HG02798 (cell line): ENCODE data around the gene SLC34A1.
"Not testable (repeated sequence)": the region's sequence is repeated elsewhere in the genome, so short reads cannot be mapped to it uniquely, and the experiment has no call there.

Source experiments
- ATAC-seq: cut with Tn5 transposase; IDR thresholded peaks from one replicate; pipeline ENCODE4 v1.9.1; 2021; ENCODE audit warnings: mild to moderate bottlenecking; ENCODE audit not compliant: unreplicated experiment, poor library complexity

Gene SLC34A1, protein sequence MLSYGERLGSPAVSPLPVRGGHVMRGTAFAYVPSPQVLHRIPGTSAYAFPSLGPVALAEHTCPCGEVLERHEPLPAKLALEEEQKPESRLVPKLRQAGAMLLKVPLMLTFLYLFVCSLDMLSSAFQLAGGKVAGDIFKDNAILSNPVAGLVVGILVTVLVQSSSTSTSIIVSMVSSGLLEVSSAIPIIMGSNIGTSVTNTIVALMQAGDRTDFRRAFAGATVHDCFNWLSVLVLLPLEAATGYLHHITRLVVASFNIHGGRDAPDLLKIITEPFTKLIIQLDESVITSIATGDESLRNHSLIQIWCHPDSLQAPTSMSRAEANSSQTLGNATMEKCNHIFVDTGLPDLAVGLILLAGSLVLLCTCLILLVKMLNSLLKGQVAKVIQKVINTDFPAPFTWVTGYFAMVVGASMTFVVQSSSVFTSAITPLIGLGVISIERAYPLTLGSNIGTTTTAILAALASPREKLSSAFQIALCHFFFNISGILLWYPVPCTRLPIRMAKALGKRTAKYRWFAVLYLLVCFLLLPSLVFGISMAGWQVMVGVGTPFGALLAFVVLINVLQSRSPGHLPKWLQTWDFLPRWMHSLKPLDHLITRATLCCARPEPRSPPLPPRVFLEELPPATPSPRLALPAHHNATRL

GRCh38 chr5:177384134-177384533, at the start of gene SLC34A1:
Gene SLC34A1, plus strand, starts transcription at chr5:177384434. Its CDS starts 1,308 bp downstream, at chr5:177385742.
- no peak for ATAC-seq

- ATAC-seq = no peak
Observed at GRCh38 chr5:177334781-177335700, 49.2 kb upstream of the SLC34A1 start.

DNA sequence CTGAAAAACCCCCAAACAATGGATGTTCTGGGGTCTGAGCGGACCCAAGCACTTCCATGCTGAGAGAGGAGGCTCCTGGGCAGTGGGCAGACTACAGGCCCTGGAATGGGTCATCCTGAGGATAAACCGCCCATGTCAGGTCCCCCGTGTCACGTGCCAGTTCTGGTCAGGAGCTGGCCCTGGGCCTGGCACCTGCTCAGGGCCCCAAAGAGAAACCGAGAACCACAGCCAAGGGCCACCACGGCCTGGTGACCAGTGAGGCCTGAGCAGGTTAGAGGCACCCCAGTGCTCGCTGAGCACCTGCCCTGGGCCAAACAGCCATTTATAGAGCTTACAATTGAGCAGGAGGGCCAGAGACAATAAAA, 48.6 kb upstream of the SLC34A1 start:
- no peak for ATAC-seq

DNA sequence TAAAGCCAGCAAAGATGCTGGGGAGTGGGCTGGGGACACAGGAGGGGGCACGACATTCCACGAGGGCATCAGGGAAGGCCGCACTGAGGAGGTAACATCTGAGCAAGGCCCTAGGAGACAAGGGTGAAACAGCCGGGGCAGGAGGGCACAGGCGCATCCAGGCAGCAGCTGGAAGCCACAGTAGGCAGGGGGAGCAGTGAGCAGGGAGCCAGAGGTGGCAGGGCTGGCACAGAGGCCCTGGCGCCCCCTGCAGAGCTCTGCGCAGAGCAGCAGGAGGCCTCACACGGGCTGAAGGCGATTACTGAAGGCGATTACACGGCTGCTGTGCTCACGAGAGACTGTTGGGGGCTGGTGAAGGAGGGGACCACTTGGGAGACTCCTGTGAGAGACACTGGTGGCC, 48.1 kb upstream of the SLC34A1 start:
- ATAC-seq = no peak

- ATAC-seq = no peak
Observed at GRCh38 chr5:177336603-177337494, 47.4 kb upstream of the SLC34A1 start.

GRCh38 chr5:177338251-177339106, 45.8 kb upstream of the SLC34A1 start:
- ATAC-seq = no peak

- ATAC-seq = no peak
Observed at GRCh38 chr5:177339107-177339638, 45.1 kb upstream of the SLC34A1 start.

DNA sequence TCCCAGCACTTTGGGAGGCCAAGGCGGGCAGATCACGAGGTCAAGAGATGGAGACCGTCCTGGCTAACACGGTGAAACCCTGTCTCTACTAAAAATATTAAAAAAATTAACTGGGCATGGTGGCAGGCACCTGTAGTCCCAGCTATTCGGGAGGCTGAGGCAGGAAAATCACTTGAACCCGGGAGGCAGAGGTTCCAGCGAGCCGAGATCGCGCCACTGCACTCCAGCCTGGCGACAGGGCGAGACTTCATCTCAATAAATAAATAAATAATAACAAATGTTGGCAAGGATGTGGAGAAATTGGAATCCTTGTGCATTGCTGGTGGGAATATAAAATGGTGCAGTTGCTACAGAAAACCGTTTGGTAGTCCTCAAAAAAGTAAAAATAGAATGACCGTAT, 41.2 kb upstream of the SLC34A1 start:
- ATAC-seq = not testable (repeated sequence)

- ATAC-seq = no peak
Observed at GRCh38 chr5:177343777-177344176, 40.5 kb upstream of the SLC34A1 start.

DNA sequence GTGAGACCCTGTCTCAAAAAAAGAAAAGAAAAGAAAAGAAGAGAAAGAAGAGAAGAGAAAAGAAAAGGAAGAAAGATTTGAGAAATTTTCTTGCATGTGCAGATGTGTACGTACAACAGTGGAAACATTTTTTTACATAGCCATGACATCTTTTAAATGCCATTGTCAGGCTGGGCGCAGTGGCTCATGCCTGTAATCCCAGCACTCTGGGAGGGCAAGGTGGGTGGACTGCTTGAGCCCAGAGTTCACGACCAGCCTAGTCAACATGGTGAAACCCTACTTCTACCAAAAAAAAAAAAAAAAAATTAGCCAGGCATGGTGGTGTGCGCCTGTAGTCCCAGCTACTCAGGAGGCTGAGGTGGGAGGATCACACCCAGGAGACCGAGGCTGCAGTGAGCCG, 39.3 kb upstream of the SLC34A1 start:
- ATAC-seq = no peak

- no peak for ATAC-seq
Observed at GRCh38 chr5:177346820-177347219, 37.4 kb upstream of the SLC34A1 start.

DNA sequence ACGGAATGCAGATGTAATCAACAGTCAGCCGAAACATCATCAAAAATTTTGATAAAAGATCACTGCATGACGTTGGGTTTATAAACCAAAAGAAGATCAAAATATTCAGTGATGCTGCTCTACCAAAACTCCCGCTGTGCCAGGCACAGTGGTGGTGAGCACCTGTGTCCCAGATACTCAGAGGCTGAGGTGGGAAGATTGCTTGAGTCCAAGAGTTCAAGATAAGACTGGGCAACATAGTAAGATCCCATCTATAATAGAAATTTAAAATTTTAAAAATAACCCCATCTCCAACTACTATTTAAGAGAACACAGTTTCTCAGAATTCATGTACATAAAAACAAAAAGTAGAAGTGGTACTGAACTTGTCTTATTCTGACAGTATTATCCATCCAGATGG, 36.5 kb upstream of the SLC34A1 start:
- ATAC-seq = no peak

GRCh38 chr5:177349362-177349647, 34.9 kb upstream of the SLC34A1 start:
- no peak for ATAC-seq

DNA sequence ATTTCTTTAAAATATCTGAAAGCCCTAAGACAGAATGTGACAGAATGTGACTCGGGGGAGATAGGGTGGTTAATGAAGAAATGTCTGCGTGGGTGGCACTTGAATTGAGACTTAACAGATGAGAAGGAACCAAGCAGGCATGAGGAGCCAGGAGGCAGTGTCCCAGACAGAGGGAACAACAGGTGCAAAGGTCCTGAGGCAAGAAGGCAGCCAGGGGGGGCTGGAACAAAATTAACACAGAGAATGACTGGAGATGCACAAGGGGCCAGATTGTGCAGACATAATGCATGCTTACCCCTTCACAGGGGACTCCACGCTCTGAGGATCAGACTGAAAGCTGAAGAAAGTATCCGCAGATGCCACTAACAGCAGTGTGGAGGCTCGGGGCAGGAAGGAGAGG, 34.5 kb upstream of the SLC34A1 start:
- no peak for ATAC-seq

DNA sequence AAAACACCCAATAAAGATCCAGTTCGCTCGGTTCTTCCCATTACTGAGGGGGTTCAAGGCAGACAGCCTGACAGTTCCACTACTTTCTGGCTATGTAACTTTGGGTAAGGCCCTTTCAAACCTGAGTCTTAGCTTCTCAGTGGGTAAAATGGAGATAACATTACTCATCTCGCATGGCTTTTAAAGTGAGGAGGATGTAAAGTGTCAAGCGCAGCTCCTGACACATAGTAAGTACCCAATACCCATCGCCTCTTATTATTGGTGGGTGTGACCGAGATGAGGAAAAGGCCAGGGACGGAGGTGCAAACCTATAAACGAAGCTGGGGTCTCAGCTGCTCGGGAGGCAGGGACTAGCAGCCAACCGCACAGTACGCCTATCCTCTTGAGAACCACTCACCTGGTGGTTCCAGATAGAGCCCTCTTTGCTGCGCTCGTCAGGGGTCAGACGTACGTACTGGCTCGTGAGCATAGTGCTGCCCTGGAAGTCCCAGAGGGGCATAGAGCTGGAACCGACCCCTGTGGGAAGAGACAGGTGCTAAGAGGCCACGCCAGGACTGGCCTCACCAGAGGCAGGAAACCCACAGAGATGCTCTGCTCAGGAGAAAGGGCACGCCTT, 33.4 kb upstream of the SLC34A1 start:
- ATAC-seq = no peak

DNA sequence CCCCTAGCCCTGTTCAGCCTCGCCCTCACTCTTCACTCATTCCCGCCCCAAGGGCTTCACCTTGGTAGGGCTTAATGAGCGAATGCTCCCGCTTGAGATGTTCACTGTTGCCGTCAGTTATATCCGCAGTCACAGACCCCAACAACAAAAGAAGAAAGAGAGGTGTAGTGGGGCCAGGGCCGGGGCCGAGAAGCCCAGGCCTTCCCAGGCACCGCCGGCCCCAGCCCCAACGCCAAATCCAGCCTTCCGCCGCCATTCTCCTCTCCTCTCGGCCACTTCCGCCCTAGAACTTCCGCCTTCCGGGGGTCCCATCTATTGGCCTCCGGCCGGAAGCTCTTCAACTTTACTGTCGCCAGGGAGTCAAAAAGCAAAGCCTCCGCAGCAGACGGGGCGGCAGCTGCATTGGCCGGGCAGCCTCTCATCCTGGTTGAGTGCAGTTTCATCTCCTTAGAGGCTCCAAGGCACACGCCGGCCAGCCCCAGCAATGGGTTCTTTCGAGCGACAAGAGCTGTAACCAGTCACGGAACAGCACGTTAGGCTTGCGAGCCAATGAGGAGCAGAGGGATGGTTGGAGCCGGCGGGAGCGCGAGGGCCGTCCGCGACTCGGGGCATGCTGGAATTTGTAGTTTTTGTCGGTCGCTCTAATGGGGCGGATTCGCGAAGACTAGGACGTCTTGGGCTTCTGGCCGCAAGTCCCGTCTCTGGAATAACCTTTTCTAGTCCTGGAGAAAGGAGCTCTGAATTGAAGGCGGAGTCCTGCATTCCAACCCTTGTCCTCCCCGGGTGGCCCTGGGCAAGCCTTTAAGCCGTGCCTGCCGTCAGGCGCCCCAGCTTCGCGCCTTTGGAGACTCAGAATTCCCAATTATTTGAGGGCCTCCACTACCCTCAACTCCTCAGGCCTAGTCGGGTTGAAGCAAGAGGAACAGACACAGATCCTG, 32.6 kb upstream of the SLC34A1 start, which contains the start of gene LMAN2:
Gene LMAN2, minus strand, starts transcription at position 277 of the 938 bp plus-strand sequence. Its CDS starts 21 bp downstream, at position 256.
- peak; percentile 93 for ATAC-seq

GRCh38 chr5:177353093-177353492, 31.1 kb upstream of the SLC34A1 start:
- no peak for ATAC-seq
